B cell (primary cell): ENCODE results near the gene LRP1. TPM values are rescaled to one million over a fixed set of nuclear protein-coding genes. Genes with fewer than 3 reads are reported as not detected.

Experiments used
- ATAC-seq: fragments of 200-7000 bp; cut with Tn5 transposase; one replicate; pipeline ENCODE4 v1.10.0; 2021; ENCODE audit warnings: low read depth, mild to moderate bottlenecking, moderate number of reproducible peaks, moderate library complexity
- CTCF ChIA-PET: fragments of 350-600 bp; sonication (Branson Sonifier 250); formaldehyde crosslinking; loops from one replicate; lab custom pipeline; 2021; ENCODE audit warnings: antibody characterized with exemption, inconsistent platforms; lab: Charles Lee
- POLR2A ChIA-PET: fragments of 350-600 bp; sonication (Branson Sonifier 250); formaldehyde crosslinking; loops from one replicate; lab custom pipeline; 2021; ENCODE audit warnings: antibody characterized with exemption; lab: Charles Lee
- DNase-seq: peaks from one replicate; pipeline ENCODE4 v3.0.0; 2013
- H2AFZ ChIP-seq: 2 replicates; pipeline ENCODE4 v1.6.1; 2012; ENCODE audit warnings: mild to moderate bottlenecking, low read depth, low read length; ENCODE audit not compliant: insufficient read depth, poor library complexity, severe bottlenecking
- H3K27ac ChIP-seq, 2 donors: 1 replicate in 1 of 2; 2 replicates in 1 of 2; pipeline ENCODE4 v1.5.1; 2012 to 2013; ENCODE audit warnings: low read length in 2 of 2, mild to moderate bottlenecking in 2 of 2, moderate library complexity in 1 of 2
- H3K27me3 ChIP-seq, 4 experiments: fragments of 200-600 bp in 1 of 4; sonication (generic) in 1 of 4; replicated peaks in 1 of 4; 1 replicate in 2 of 4; 2 replicates in 2 of 4; pipeline versions ENCODE4 v1.6.1 to v1.7.0; 2013 to 2016; ENCODE audit warnings: low read length in 3 of 4, mild to moderate bottlenecking in 2 of 4, mixed read lengths in 1 of 4, moderate library complexity in 1 of 4; ENCODE audit not compliant: insufficient read depth in 4 of 4, control insufficient read depth in 3 of 4; ENCODE audit errors: control extremely low read depth in 1 of 4
- H3K36me3 ChIP-seq, 2 experiments: replicated peaks in 1 of 2; 1 replicate in 1 of 2; 2 replicates in 1 of 2; pipeline versions ENCODE4 v1.6.1 to v1.7.1; 2013; ENCODE audit warnings: low read length in 1 of 2; ENCODE audit not compliant: insufficient read depth in 2 of 2, control insufficient read depth in 1 of 2; ENCODE audit errors: control extremely low read depth in 1 of 2, extremely low read depth in 1 of 2
- H3K4me1 ChIP-seq, 2 donors: fragments of 200-600 bp in 1 of 2; sonication (generic) in 1 of 2; 1 replicate in 1 of 2; 2 replicates in 1 of 2; pipeline versions ENCODE4 v1.5.1 to v1.6.1; 2013 to 2017; ENCODE audit warnings: low read length in 2 of 2; ENCODE audit not compliant: control insufficient read depth in 2 of 2, insufficient read depth in 2 of 2
- H3K4me2 ChIP-seq: replicated peaks from 2 replicates; pipeline ENCODE3; 2012; ENCODE audit warnings: mild to moderate bottlenecking, low read depth, low read length; ENCODE audit not compliant: poor library complexity, severe bottlenecking
- H3K4me3 ChIP-seq, 5 experiments: fragments of 200-600 bp in 1 of 5; sonication (generic) in 1 of 5; 1 replicate in 3 of 5; 2 replicates in 2 of 5; pipeline versions ENCODE4 v1.5.1 to v1.7.0; 2011 to 2016; ENCODE audit warnings: low read length in 4 of 5, mild to moderate bottlenecking in 4 of 5, low read depth in 2 of 5, control low read depth in 1 of 5, moderate library complexity in 1 of 5; ENCODE audit not compliant: insufficient read depth in 1 of 5; ENCODE audit errors: control extremely low read depth in 1 of 5, extremely low read depth in 1 of 5
- H3K79me2 ChIP-seq: fragments of 200-600 bp; sonication (generic); one replicate; pipeline ENCODE4 v1.6.0; 2016; ENCODE audit warnings: low read length; ENCODE audit not compliant: control insufficient read depth, insufficient read depth
- H3K9ac ChIP-seq: fragments of 200-600 bp; sonication (generic); 2 replicates; pipeline ENCODE4 v1.6.1; 2017; ENCODE audit warnings: mild to moderate bottlenecking, low read length, moderate library complexity
- H3K9me3 ChIP-seq, 3 donors: one replicate each; pipeline versions ENCODE4 v1.6.1 to v1.7.1; 2013; ENCODE audit warnings: low read length in 2 of 3; ENCODE audit not compliant: control insufficient read depth in 2 of 3, insufficient read depth in 1 of 3; ENCODE audit errors: control extremely low read depth in 1 of 3
- H4K20me1 ChIP-seq: 2 replicates; pipeline ENCODE4 v1.6.0; 2012; ENCODE audit warnings: mild to moderate bottlenecking, low read length; ENCODE audit not compliant: insufficient read depth, control insufficient read depth, poor library complexity, severe bottlenecking
- H3K27ac Mint-ChIP-seq: one replicate; pipeline ENCODE4 v1.8.0; 2021; ENCODE audit warnings: mixed read lengths
- H3K27me3 Mint-ChIP-seq: one replicate; pipeline ENCODE4 v1.8.0; 2021; ENCODE audit warnings: mixed read lengths
- H3K4me1 Mint-ChIP-seq: one replicate; pipeline ENCODE4 v1.8.0; 2021; ENCODE audit warnings: mixed read lengths
- H3K4me3 Mint-ChIP-seq: one replicate; pipeline ENCODE4 v1.8.0; 2021; ENCODE audit warnings: mixed read lengths
- H3K9me3 Mint-ChIP-seq: one replicate; pipeline ENCODE4 v1.8.0; 2022; ENCODE audit warnings: mixed read lengths; ENCODE audit not compliant: insufficient read depth
- EZH2 ChIP-seq: IDR thresholded peaks from 2 replicates; pipeline ENCODE4 v1.6.1; 2012; ENCODE audit warnings: borderline replicate concordance, low read depth, mild to moderate bottlenecking, moderate library complexity, low read length; ENCODE audit not compliant: insufficient read depth, poor library complexity, severe bottlenecking
- WGBS: methylation state at CpG from one replicate; pipeline ENCODE4 v1.1.5; 2013; ENCODE audit warnings: missing lambda C conversion rate; ENCODE audit not compliant: insufficient coverage; 5-methylcytosine and 5-hydroxymethylcytosine counted together
- intact Hi-C: fragments of 100-400 bp; cut with micrococcal nuclease; formaldehyde crosslinking; loops from one replicate; pipeline ENCODE4 v1.10.0; 2022
- polyA plus RNA-seq: library from polyadenylated mRNA; depleted of rRNA; stranded (reverse); fragments of >200 nt; gene quantifications from 2 replicates; pipeline ENCODE4 v1.2.3, GENCODE V29; 2012
- total RNA-seq, 2 donors: library from RNA; stranded (reverse); fragments of 120-200 nt in 1 of 2; gene quantifications; 1 replicate in 1 of 2; 2 replicates in 1 of 2; pipeline versions ENCODE4 v1.2.3 to v1.2.4, GENCODE V29; 2013 to 2022
- TF ChIP-seq, protein P1 (sequence below): fragments of 200-600 bp; IDR thresholded peaks from one replicate; pipeline ENCODE4 v1.8.0; 2022; ENCODE audit warnings: antibody characterized with exemption, mild to moderate bottlenecking

The LRP1 gene
- total and polyA plus RNA-seq, 2 donors (not counting 1 experiment from before 2014, with no cell fraction given) = 2.0 to 4.1 TPM

DNA sequence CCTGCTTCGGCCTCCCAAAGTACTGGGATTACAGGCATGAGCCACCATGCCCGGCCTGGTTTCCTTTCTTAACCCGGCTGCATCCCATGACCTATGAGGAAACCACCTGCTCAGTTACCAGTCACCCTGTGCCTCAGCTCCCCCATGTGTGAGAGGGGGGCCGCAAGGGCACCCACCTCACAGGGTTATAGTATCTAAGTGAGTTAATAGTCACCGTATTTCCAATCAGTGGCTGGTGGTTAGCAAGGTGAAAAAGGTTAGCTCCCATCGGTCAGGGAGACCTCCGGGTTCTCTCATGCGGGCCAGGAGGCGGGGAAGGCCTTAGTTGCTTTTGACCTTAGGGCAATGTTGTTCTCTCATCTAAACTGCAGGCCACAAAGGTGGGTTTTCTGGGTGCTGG is 6.7 kb downstream of the LRP1 start:
- H3K4me1 ChIP-seq = no peaks in the 10 kb centered on the region
- DNase-seq (no peak), ATAC-seq (no peak)
- H3K27ac Mint-ChIP-seq = no peak overlapping the region
- peaks cover 5% of the 10 kb centered on the region for H3K4me1 Mint-ChIP-seq
- no peaks in the 10 kb centered on the region for H3K27me3 ChIP-seq
- CTCF ChIA-PET = interaction anchor here (1.9 kb wide), 1 partner anchor 11 kb away, joined by 6 read pairs; no protein-coding TSS in a partner anchor
- H3K4me3 Mint-ChIP-seq = no peak overlapping the region
- no peaks in the 10 kb centered on the region for H3K9me3 ChIP-seq
- no peaks in the 10 kb centered on the region for H3K36me3 ChIP-seq
- no peaks in the 10 kb centered on the region for H4K20me1 ChIP-seq
- no peaks in the 10 kb centered on the region for H3K79me2 ChIP-seq
- no peak overlapping the region for H3K27ac ChIP-seq
- POLR2A ChIA-PET = no interaction called here
- no peak overlapping the region for H2AFZ ChIP-seq
- no peaks in the 10 kb centered on the region for H3K9me3 Mint-ChIP-seq
- 97% methylated on average over 7 of the region's 9 CpGs for WGBS
- H3K27me3 Mint-ChIP-seq = peaks cover 10% of the 10 kb centered on the region
- no peak overlapping the region for H3K4me2 ChIP-seq
- no peak for TF ChIP-seq EZH2
- TF ChIP-seq, protein P1, sequence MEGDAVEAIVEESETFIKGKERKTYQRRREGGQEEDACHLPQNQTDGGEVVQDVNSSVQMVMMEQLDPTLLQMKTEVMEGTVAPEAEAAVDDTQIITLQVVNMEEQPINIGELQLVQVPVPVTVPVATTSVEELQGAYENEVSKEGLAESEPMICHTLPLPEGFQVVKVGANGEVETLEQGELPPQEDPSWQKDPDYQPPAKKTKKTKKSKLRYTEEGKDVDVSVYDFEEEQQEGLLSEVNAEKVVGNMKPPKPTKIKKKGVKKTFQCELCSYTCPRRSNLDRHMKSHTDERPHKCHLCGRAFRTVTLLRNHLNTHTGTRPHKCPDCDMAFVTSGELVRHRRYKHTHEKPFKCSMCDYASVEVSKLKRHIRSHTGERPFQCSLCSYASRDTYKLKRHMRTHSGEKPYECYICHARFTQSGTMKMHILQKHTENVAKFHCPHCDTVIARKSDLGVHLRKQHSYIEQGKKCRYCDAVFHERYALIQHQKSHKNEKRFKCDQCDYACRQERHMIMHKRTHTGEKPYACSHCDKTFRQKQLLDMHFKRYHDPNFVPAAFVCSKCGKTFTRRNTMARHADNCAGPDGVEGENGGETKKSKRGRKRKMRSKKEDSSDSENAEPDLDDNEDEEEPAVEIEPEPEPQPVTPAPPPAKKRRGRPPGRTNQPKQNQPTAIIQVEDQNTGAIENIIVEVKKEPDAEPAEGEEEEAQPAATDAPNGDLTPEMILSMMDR = no peak
- intact Hi-C loops = no loop called here
- H3K4me3 ChIP-seq = no peak overlapping the region
- no peak overlapping the region for H3K9ac ChIP-seq

DNA sequence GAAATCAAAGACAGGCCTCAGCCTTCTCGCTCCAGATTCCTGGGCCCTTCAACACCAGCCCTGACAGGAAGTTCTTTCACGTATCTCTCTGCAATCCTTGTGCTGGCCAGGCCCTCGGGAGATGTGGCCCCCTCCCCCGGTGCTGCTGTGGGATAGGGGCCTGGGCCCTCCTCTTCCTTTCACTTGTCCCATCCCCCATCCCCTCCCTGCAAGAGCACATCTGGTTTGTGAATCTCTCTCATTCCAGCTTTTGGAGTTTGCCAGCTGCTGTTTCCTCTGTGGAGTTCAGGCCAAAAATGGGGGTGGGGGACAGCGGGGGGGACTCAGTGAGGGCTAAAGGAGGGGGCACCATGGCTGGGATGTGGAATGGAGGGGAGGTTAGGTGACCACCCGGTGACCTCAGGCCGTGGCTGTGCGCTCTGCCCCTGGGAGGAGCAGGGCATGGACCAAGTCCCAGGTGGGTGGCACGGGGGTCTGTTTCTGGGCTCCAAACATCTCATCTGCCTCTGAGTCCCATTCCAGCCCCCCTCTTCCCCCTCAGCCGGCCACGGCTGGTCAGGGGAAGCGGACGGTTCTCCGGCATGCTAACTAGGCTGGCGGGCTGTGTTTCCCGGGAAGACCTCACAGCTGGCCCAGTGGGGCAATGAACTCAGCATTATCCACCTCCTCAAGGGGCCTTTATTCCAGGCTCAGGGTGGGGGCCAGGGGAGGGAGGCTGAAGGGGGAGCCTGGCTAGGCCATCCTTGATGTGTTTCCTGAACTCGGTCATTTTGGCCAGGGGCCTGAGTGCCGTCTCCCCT is 7.4 kb downstream of the LRP1 start:
- H3K4me2 ChIP-seq = no peak overlapping the region
- peaks cover 5% of the 10 kb centered on the region for H3K4me1 Mint-ChIP-seq
- ChIA-PET POLR2A (interaction anchor here (0.7 kb wide), 1 partner anchor 87 kb away, joined by 3 read pairs; no protein-coding TSS in a partner anchor), CTCF (interaction anchor here (0.6 to 1.9 kb wide), 3 partner anchors 11 to 14 kb away, joined by 3 to 6 read pairs (median 3); no protein-coding TSS in a partner anchor)
- no peaks in the 10 kb centered on the region for H4K20me1 ChIP-seq
- H3K9me3 ChIP-seq = no peaks in the 10 kb centered on the region
- no peaks in the 10 kb centered on the region for H3K27me3 ChIP-seq
- H3K4me1 ChIP-seq = no peaks in the 10 kb centered on the region
- WGBS = 86% methylated on average over 14 of the region's 18 CpGs
- H3K4me3 ChIP-seq = no peak overlapping the region
- no peak for DNase-seq
- H3K27ac ChIP-seq = no peak overlapping the region
- H3K27me3 Mint-ChIP-seq = peaks cover 8% of the 10 kb centered on the region
- H3K36me3 ChIP-seq = no peaks in the 10 kb centered on the region
- intact Hi-C loops = no loop called here
- no peak overlapping the region for H3K9ac ChIP-seq
- ATAC-seq = no peak
- TF ChIP-seq EZH2 = no peak
- TF ChIP-seq, protein P1 = no peak
- H3K79me2 ChIP-seq = no peaks in the 10 kb centered on the region
- no peak overlapping the region for H2AFZ ChIP-seq
- H3K9me3 Mint-ChIP-seq = no peaks in the 10 kb centered on the region
- H3K4me3 Mint-ChIP-seq = no peak overlapping the region
- H3K27ac Mint-ChIP-seq = no peak overlapping the region
